Osteocyte (in vitro differentiated cells): Measurements from ENCODE around the gene EMD. TPM values are rescaled to one million over a fixed set of nuclear protein-coding genes. Genes with fewer than 3 reads are reported as not detected.
"Not testable (repeated sequence)": the region's sequence is repeated elsewhere in the genome, so short reads cannot be mapped to it uniquely, and the experiment has no call there.

ENCODE experiments used
- DNase-seq: peaks from one replicate; pipeline ENCODE4 v3.0.0; 2021; ENCODE audit warnings: mixed read lengths; ENCODE audit not compliant: unreplicated experiment; ENCODE audit errors: extremely low spot score
- H3K27ac Mint-ChIP-seq: one replicate; pipeline ENCODE4 v1.8.0; 2021; ENCODE audit warnings: mild to moderate bottlenecking, mixed read lengths; ENCODE audit not compliant: unreplicated experiment
- H3K27me3 Mint-ChIP-seq: one replicate; pipeline ENCODE4 v1.8.0; 2021; ENCODE audit warnings: mixed read lengths; ENCODE audit not compliant: unreplicated experiment
- H3K36me3 Mint-ChIP-seq: one replicate; pipeline ENCODE4 v1.8.0; 2021; ENCODE audit warnings: mixed read lengths; ENCODE audit not compliant: unreplicated experiment
- H3K4me1 Mint-ChIP-seq: one replicate; pipeline ENCODE4 v1.8.0; 2021; ENCODE audit warnings: mixed read lengths; ENCODE audit not compliant: unreplicated experiment
- H3K4me3 Mint-ChIP-seq: one replicate; pipeline ENCODE4 v1.8.0; 2021; ENCODE audit warnings: mild to moderate bottlenecking, moderate library complexity, mixed read lengths; ENCODE audit not compliant: unreplicated experiment
- H3K9me3 Mint-ChIP-seq: one replicate; pipeline ENCODE4 v1.8.0; 2021; ENCODE audit warnings: mixed read lengths; ENCODE audit not compliant: unreplicated experiment
- CTCF ChIP-seq: fragments of 200-600 bp; sonication (generic); IDR thresholded peaks from 2 replicates; pipeline ENCODE4 v1.5.0; 2021; ENCODE audit warnings: antibody characterized with exemption, mild to moderate bottlenecking, moderate library complexity
- total RNA-seq: library from RNA; stranded (reverse); gene quantifications from 2 replicates; pipeline ENCODE4 v1.2.1, GENCODE V29; 2021

Gene EMD
- total RNA-seq, 1 donor from 2014 or later, result 73.1 TPM

GRCh38 chrX:154381271-154381670 lies 2.2 kb downstream of the EMD start:
- Mint-ChIP-seq H3K27me3 (no peaks in the 10 kb centered on the region), H3K27ac (no peak overlapping the region), H3K9me3 (no peaks in the 10 kb centered on the region), H3K4me1 (peaks cover 12% of the 10 kb centered on the region), H3K36me3 (no peaks in the 10 kb centered on the region), H3K4me3 (no peak overlapping the region)
- no peak for TF ChIP-seq CTCF
- DNase-seq, result no peak

GRCh38 chrX:154382483-154383069 lies 3.5 kb downstream of the EMD start:
- no peak overlapping the region for H3K27ac Mint-ChIP-seq
- TF ChIP-seq CTCF, result no peak
- no peaks in the 10 kb centered on the region for H3K36me3 Mint-ChIP-seq
- H3K4me1 Mint-ChIP-seq, result peaks cover 12% of the 10 kb centered on the region
- no peak overlapping the region for H3K4me3 Mint-ChIP-seq
- no peaks in the 10 kb centered on the region for H3K9me3 Mint-ChIP-seq
- no peaks in the 10 kb centered on the region for H3K27me3 Mint-ChIP-seq
- no peak for DNase-seq

GRCh38 chrX:154383359-154384283 lies 4.5 kb downstream of the EMD start:
- Mint-ChIP-seq H3K36me3 (no peaks in the 10 kb centered on the region), H3K9me3 (no peaks in the 10 kb centered on the region), H3K27ac (peak overlapping the region; percentile 47)

GRCh38 chrX:154384284-154384892 lies 5.3 kb downstream of the EMD start:
- H3K9me3 Mint-ChIP-seq, result no peaks in the 10 kb centered on the region
- H3K27ac Mint-ChIP-seq, result peak overlapping the region; percentile 47
- H3K4me1 Mint-ChIP-seq, result peaks cover 10% of the 10 kb centered on the region
- H3K4me3 Mint-ChIP-seq, result no peak overlapping the region
- DNase-seq, result no peak
- H3K27me3 Mint-ChIP-seq, result no peaks in the 10 kb centered on the region
- TF ChIP-seq CTCF, result peak; percentile 35
- H3K36me3 Mint-ChIP-seq, result no peaks in the 10 kb centered on the region

More at GRCh38 chrX:154383359-154384283, 4.5 kb downstream of the EMD start:
- H3K4me3 Mint-ChIP-seq, result no peak overlapping the region
- no peaks in the 10 kb centered on the region for H3K27me3 Mint-ChIP-seq
- peaks cover 10% of the 10 kb centered on the region for H3K4me1 Mint-ChIP-seq
- no peak for DNase-seq
- TF ChIP-seq CTCF, result no peak

- DNase-seq, H3K36me3 Mint-ChIP-seq, H3K27me3 Mint-ChIP-seq, H3K4me3 Mint-ChIP-seq, H3K4me1 Mint-ChIP-seq, H3K9me3 Mint-ChIP-seq, H3K27ac Mint-ChIP-seq: not testable (repeated sequence)
These were observed 9.0 kb downstream of the EMD start for GRCh38 chrX:154388094-154388493.

- not testable (repeated sequence) for H3K27ac Mint-ChIP-seq, DNase-seq, H3K27me3 Mint-ChIP-seq, H3K4me3 Mint-ChIP-seq, H3K9me3 Mint-ChIP-seq, H3K4me1 Mint-ChIP-seq, H3K36me3 Mint-ChIP-seq
These were observed 9.6 kb downstream of the EMD start for GRCh38 chrX:154388649-154389048.

GRCh38 chrX:154389812-154390747 lies 11.0 kb downstream of the EMD start:
- not testable (repeated sequence) for DNase-seq, H3K36me3 Mint-ChIP-seq, H3K27ac Mint-ChIP-seq, H3K27me3 Mint-ChIP-seq, H3K4me1 Mint-ChIP-seq, H3K4me3 Mint-ChIP-seq, H3K9me3 Mint-ChIP-seq
